GM23338 (cell line): ENCODE results near the gene NDC1. TPM values are rescaled to one million over a fixed set of nuclear protein-coding genes. Genes with fewer than 3 reads are reported as not detected.

Source experiments
- ATAC-seq: fragments of 200-7000 bp; cut with Tn5 transposase; 3 replicates; pipeline ENCODE4 v1.9.1; 2020
- DNase-seq: peaks from one replicate; pipeline ENCODE4 v3.0.0-alpha.2; 2015; ENCODE audit warnings: low spot score
- H2AFZ ChIP-seq: fragments of 200-600 bp; sonication (generic); 2 replicates; pipeline ENCODE4 v1.8.0; 2016; ENCODE audit warnings: antibody characterized with exemption, mild to moderate bottlenecking, moderate library complexity
- H3F3A ChIP-seq: fragments of 200-600 bp; sonication (generic); replicated peaks from 2 replicates; pipeline ENCODE4 v1.8.0; 2017; ENCODE audit warnings: antibody characterized with exemption, mixed run types, low read depth
- H3K27ac ChIP-seq: fragments of 200-600 bp; sonication (generic); 2 replicates; pipeline ENCODE4 v1.6.1; 2016; ENCODE audit warnings: low read depth
- H3K27me3 ChIP-seq: fragments of 200-600 bp; sonication (generic); 2 replicates; pipeline ENCODE4 v1.8.0; 2016; ENCODE audit warnings: mild to moderate bottlenecking, mixed run types, moderate library complexity; ENCODE audit not compliant: insufficient read depth
- H3K36me3 ChIP-seq: fragments of 200-600 bp; sonication (generic); 2 replicates; pipeline ENCODE4 v1.8.0; 2016; ENCODE audit warnings: mild to moderate bottlenecking; ENCODE audit not compliant: insufficient read depth
- H3K4me1 ChIP-seq: fragments of 200-600 bp; sonication (generic); 2 replicates; pipeline ENCODE4 v1.8.0; 2016; ENCODE audit warnings: mild to moderate bottlenecking, moderate library complexity; ENCODE audit not compliant: insufficient read depth
- H3K4me2 ChIP-seq: fragments of 200-600 bp; sonication (generic); 2 replicates; pipeline ENCODE4 v1.7.1; 2017; ENCODE audit warnings: mixed run types
- H3K4me3 ChIP-seq: fragments of 200-600 bp; sonication (generic); 2 replicates; pipeline ENCODE4 v1.6.1; 2016; ENCODE audit warnings: mixed run types
- H3K79me2 ChIP-seq: fragments of 200-600 bp; sonication (generic); replicated peaks from 2 replicates; pipeline ENCODE4 v1.8.0; 2017; ENCODE audit warnings: mild to moderate bottlenecking; ENCODE audit not compliant: insufficient read depth
- H3K9me2 ChIP-seq: fragments of 200-600 bp; sonication (generic); 2 replicates; pipeline ENCODE4 v1.8.0; 2017; ENCODE audit not compliant: insufficient read depth
- H4K20me1 ChIP-seq: fragments of 200-600 bp; sonication (generic); replicated peaks from 2 replicates; pipeline ENCODE4 v1.8.0; 2017; ENCODE audit warnings: mild to moderate bottlenecking; ENCODE audit not compliant: insufficient read depth
- H3K27ac Mint-ChIP-seq: 2 replicates; pipeline ENCODE4 v1.8.0; 2020; ENCODE audit warnings: inconsistent platforms, mild to moderate bottlenecking, moderate library complexity, mixed read lengths
- H3K27me3 Mint-ChIP-seq: 3 replicates; pipeline ENCODE4 v1.8.0; 2022; ENCODE audit warnings: low read depth, mild to moderate bottlenecking, moderate library complexity, mixed read lengths, inconsistent platforms; ENCODE audit not compliant: insufficient read depth, poor library complexity
- H3K36me3 Mint-ChIP-seq: 3 replicates; pipeline ENCODE4 v1.8.0; 2021; ENCODE audit warnings: low read depth, mild to moderate bottlenecking, inconsistent platforms, moderate library complexity, mixed read lengths
- H3K4me1 Mint-ChIP-seq: 3 replicates; pipeline ENCODE4 v1.8.0; 2020; ENCODE audit warnings: mild to moderate bottlenecking, inconsistent platforms, mixed read lengths
- H3K4me3 Mint-ChIP-seq: 3 replicates; pipeline ENCODE4 v1.8.0; 2021; ENCODE audit warnings: moderate library complexity, mild to moderate bottlenecking, inconsistent platforms, mixed read lengths
- H3K9me3 Mint-ChIP-seq: 3 replicates; pipeline ENCODE4 v1.8.0; 2020; ENCODE audit warnings: moderate library complexity, mild to moderate bottlenecking, inconsistent platforms, mixed read lengths
- CREB1 ChIP-seq: fragments of 250-450 bp; sonication (Bioruptor Pico); IDR thresholded peaks from 2 replicates; pipeline ENCODE4 v1.5.0; 2020; ENCODE audit warnings: low read depth, mild to moderate bottlenecking, moderate library complexity
- CTCF ChIP-seq, 2 experiments: fragments of 200-600 bp in 1 of 2; sonication (generic) in 1 of 2; conservative IDR thresholded peaks; 2 replicates each; pipeline versions ENCODE4 v1.5.1 to v1.6.1; 2016 to 2017; ENCODE audit warnings: antibody characterized with exemption in 2 of 2, low read depth in 2 of 2, mild to moderate bottlenecking in 2 of 2, moderate library complexity in 1 of 2
- ETS1 ChIP-seq: IDR thresholded peaks from 2 replicates; pipeline ENCODE4 v1.6.1; 2016; ENCODE audit warnings: antibody characterized with exemption
- EZH2phosphoT487 ChIP-seq: fragments of 200-600 bp; sonication (generic); IDR thresholded peaks from one replicate; pipeline ENCODE4 v1.8.1; 2018; ENCODE audit warnings: antibody characterized with exemption; ENCODE audit not compliant: unreplicated experiment
- JUNB ChIP-seq: IDR thresholded peaks from one replicate; pipeline ENCODE4 v1.6.1; 2016; ENCODE audit warnings: antibody characterized with exemption; ENCODE audit not compliant: unreplicated experiment
- NANOG ChIP-seq: IDR thresholded peaks from 2 replicates; pipeline ENCODE4 v1.6.1; 2016; ENCODE audit warnings: antibody characterized with exemption, borderline replicate concordance
- POLR2AphosphoS5 ChIP-seq: IDR thresholded peaks from 2 replicates; pipeline ENCODE4 v1.6.1; 2016; ENCODE audit warnings: antibody characterized with exemption, low read depth
- REST ChIP-seq: IDR thresholded peaks from one replicate; pipeline ENCODE4 v1.6.1; 2018; ENCODE audit warnings: antibody characterized with exemption; ENCODE audit not compliant: unreplicated experiment
- STAT1 ChIP-seq: IDR thresholded peaks from one replicate; pipeline ENCODE4 v1.6.1; 2016; ENCODE audit warnings: antibody characterized with exemption; ENCODE audit not compliant: unreplicated experiment
- ZNF114 ChIP-seq: fragments of 250-450 bp; sonication (Bioruptor Pico); IDR thresholded peaks from 2 replicates; pipeline ENCODE4 v1.5.0; 2020; ENCODE audit warnings: mild to moderate bottlenecking, moderate library complexity
- polyA plus RNA-seq: library from polyadenylated mRNA; unstranded; fragments of >200 nt; fragmentation: Nextera tagmentation; extraction: Ambion mirVana; gene quantifications from 2 replicates; pipeline ENCODE4 v1.2.1, GENCODE V29; 2016
- total RNA-seq: library from RNA; depleted of rRNA; stranded (reverse); fragments of >200 nt; shearing (Covaris generic); gene quantifications from 2 replicates; pipeline ENCODE4 v1.2.3, GENCODE V29; 2014

NDC1 gene
- total and polyA plus RNA-seq, 2 experiments from 2014 or later: 19.8 to 100 TPM

- Mint-ChIP-seq H3K27ac (no peak overlapping the region; the same call in 1 of the 2 replicates), H3K4me1 (no peaks in the 10 kb centered on the region), H3K36me3 (peaks cover 52% of the 10 kb centered on the region), H3K4me3 (no peak overlapping the region), H3K27me3 (peaks cover 3% of the 10 kb centered on the region), H3K9me3 (no peaks in the 10 kb centered on the region)
- Histone ChIP-seq H3K4me3 (no peak overlapping the region), H3K27ac (no peak overlapping the region), H3K9me2 (no peaks in the 10 kb centered on the region), H2AFZ (no peak overlapping the region), H4K20me1 (0 out of 2 replicates have a peak, but pooled peaks cover 5% of the 10 kb centered on the region), H3F3A (no peaks in the 10 kb centered on the region), H3K79me2 (no peaks in the 10 kb centered on the region; the same call in 1 of the 2 replicates), H3K4me1 (no peaks in the 10 kb centered on the region), H3K4me2 (no peak overlapping the region), H3K36me3 (peaks cover 33% of the 10 kb centered on the region; the same call in 1 of the 2 replicates), H3K27me3 (no peaks in the 10 kb centered on the region)
- ATAC-seq (no peak), DNase-seq (no peak)
- no peak for TF ChIP-seq NANOG
- TF ChIP-seq ZNF114 (CRISPR knock-in tag): no peak
- TF ChIP-seq STAT1: no peak
- TF ChIP-seq POLR2AphosphoS5: no peak
- no peak for TF ChIP-seq CTCF (conservative IDR thresholded peaks at IDR 0.05; ENCODE audit: low read depth in 2 of 2)
- TF ChIP-seq REST: no peak
- no peak for TF ChIP-seq CREB1 (CRISPR knock-in tag)
- TF ChIP-seq JUNB: no peak
- TF ChIP-seq EZH2phosphoT487: no peak
- no peak for TF ChIP-seq ETS1
Measured at GRCh38 chr1:53781654-53782053, 56.4 kb downstream of the NDC1 start.

GRCh38 chr1:53777272-53777671 lies 60.8 kb downstream of the NDC1 start:
- ATAC-seq (no peak), DNase-seq (no peak)
- H3K9me2 ChIP-seq: no peaks in the 10 kb centered on the region
- no peaks in the 10 kb centered on the region for H3K4me1 Mint-ChIP-seq
- H2AFZ ChIP-seq: no peak overlapping the region
- no peak overlapping the region for H3K4me3 ChIP-seq
- H3K9me3 Mint-ChIP-seq: no peaks in the 10 kb centered on the region
- H3K4me1 ChIP-seq: no peaks in the 10 kb centered on the region
- no peak overlapping the region for H3K4me2 ChIP-seq
- H3K27me3 Mint-ChIP-seq: peaks cover 3% of the 10 kb centered on the region
- H3K27me3 ChIP-seq: no peaks in the 10 kb centered on the region
- H3K36me3 Mint-ChIP-seq: peaks cover 29% of the 10 kb centered on the region
- no peak overlapping the region for H3K27ac Mint-ChIP-seq
- H3K79me2 ChIP-seq: no peaks in the 10 kb centered on the region; the same call in 1 of the 2 replicates
- no peak overlapping the region for H3K4me3 Mint-ChIP-seq
- no peak overlapping the region for H3K27ac ChIP-seq
- H3F3A ChIP-seq: no peaks in the 10 kb centered on the region
- H3K36me3 ChIP-seq: peaks cover 13% of the 10 kb centered on the region
- 0 out of 2 replicates have a peak, but pooled peaks cover 2% of the 10 kb centered on the region for H4K20me1 ChIP-seq
- no peak for TF ChIP-seq NANOG
- TF ChIP-seq ETS1: no peak
- no peak for TF ChIP-seq CTCF (conservative IDR thresholded peaks at IDR 0.05; ENCODE audit: low read depth in 2 of 2)
- no peak for TF ChIP-seq POLR2AphosphoS5
- no peak for TF ChIP-seq REST
- TF ChIP-seq JUNB: no peak
